ENCODE results near the gene FDX1. TPM values are rescaled to one million over a fixed set of nuclear protein-coding genes. Genes with fewer than 3 reads are reported as not detected.

Gene FDX1
- total RNA-seq, 1 experiment from 2014 or later = 13.6 TPM

GRCh38 chr11:110409174-110409573 is 20.6 kb upstream of the FDX1 start:
- ChIA-PET CTCF (no interaction called here), POLR2A (no interaction called here)
- in situ Hi-C loops (cut with HindIII; ENCODE audit: low pct_unique_long_range_greater_than_20kb, low sequenced_read_pairs) (no loop called here), intact Hi-C loops (cut with micrococcal nuclease; ENCODE audit: unreplicated experiment) (no loop called here)
- TF ChIP-seq, protein P1, sequence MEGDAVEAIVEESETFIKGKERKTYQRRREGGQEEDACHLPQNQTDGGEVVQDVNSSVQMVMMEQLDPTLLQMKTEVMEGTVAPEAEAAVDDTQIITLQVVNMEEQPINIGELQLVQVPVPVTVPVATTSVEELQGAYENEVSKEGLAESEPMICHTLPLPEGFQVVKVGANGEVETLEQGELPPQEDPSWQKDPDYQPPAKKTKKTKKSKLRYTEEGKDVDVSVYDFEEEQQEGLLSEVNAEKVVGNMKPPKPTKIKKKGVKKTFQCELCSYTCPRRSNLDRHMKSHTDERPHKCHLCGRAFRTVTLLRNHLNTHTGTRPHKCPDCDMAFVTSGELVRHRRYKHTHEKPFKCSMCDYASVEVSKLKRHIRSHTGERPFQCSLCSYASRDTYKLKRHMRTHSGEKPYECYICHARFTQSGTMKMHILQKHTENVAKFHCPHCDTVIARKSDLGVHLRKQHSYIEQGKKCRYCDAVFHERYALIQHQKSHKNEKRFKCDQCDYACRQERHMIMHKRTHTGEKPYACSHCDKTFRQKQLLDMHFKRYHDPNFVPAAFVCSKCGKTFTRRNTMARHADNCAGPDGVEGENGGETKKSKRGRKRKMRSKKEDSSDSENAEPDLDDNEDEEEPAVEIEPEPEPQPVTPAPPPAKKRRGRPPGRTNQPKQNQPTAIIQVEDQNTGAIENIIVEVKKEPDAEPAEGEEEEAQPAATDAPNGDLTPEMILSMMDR (IDR thresholded peaks at IDR 0.05) = no peak
- no peak for TF ChIP-seq TCF7L2 (IDR thresholded peaks at IDR 0.05; ENCODE audit: low read depth, low read length)
- no peak for TF ChIP-seq REST (IDR thresholded peaks at IDR 0.05; ENCODE audit: insufficient read depth in 1 of 2, low read depth in 2 of 2, low read length in 1 of 2)
- no peak for TF ChIP-seq SIN3A (IDR thresholded peaks at IDR 0.05; ENCODE audit: borderline replicate concordance, insufficient read depth, low read depth, low read length)
- no peak for TF ChIP-seq POLR2AphosphoS5 (IDR thresholded peaks at IDR 0.05; ENCODE audit: low read depth, low read length)
- ATAC-seq (no peak), DNase-seq (ENCODE audit: low read depth, low spot score) (no peak)
- Histone ChIP-seq H3K27ac (ENCODE audit: low read length) (no peak overlapping the region), H3K4me3 (ENCODE audit: low read depth in 2 of 2, low read length in 2 of 2) (no peak overlapping the region), H3K9me3 (ENCODE audit: control insufficient read depth, insufficient read depth, low read depth, low read length) (no peaks in the 10 kb centered on the region), H3K27me3 (ENCODE audit: control insufficient read depth, insufficient read depth, low read length) (peaks cover 3% of the 10 kb centered on the region; the same call in 1 of the 2 replicates), H3K36me3 (ENCODE audit: control insufficient read depth, insufficient read depth, low read length) (no peaks in the 10 kb centered on the region), H3K4me1 (ENCODE audit: control insufficient read depth, insufficient read depth, low read length) (no peaks in the 10 kb centered on the region)
- no TSS peak for BruUV-seq (replicated peaks)

- TF ChIP-seq POLR2AphosphoS5 (IDR thresholded peaks at IDR 0.05; ENCODE audit: low read depth, low read length) = no peak
- TF ChIP-seq REST (IDR thresholded peaks at IDR 0.05; ENCODE audit: insufficient read depth in 1 of 2, low read depth in 2 of 2, low read length in 1 of 2) = no peak
- TF ChIP-seq TCF7L2 (IDR thresholded peaks at IDR 0.05; ENCODE audit: low read depth, low read length) = no peak
- TF ChIP-seq SIN3A (IDR thresholded peaks at IDR 0.05; ENCODE audit: borderline replicate concordance, insufficient read depth, low read depth, low read length) = no peak
- TF ChIP-seq, protein P1 (IDR thresholded peaks at IDR 0.05) = no peak
- Histone ChIP-seq H3K4me1 (ENCODE audit: control insufficient read depth, insufficient read depth, low read length) (no peaks in the 10 kb centered on the region), H3K27me3 (ENCODE audit: control insufficient read depth, insufficient read depth, low read length) (peaks cover 3% of the 10 kb centered on the region; the same call in 1 of the 2 replicates), H3K27ac (ENCODE audit: low read length) (no peak overlapping the region), H3K4me3 (ENCODE audit: low read depth in 2 of 2, low read length in 2 of 2) (no peak overlapping the region), H3K36me3 (ENCODE audit: control insufficient read depth, insufficient read depth, low read length) (no peaks in the 10 kb centered on the region), H3K9me3 (ENCODE audit: control insufficient read depth, insufficient read depth, low read depth, low read length) (no peaks in the 10 kb centered on the region)
- CTCF ChIA-PET = interaction anchor here (0.6 kb wide), 1 partner anchor 125 kb away, joined by 4 read pairs; no protein-coding TSS in a partner anchor
- in situ Hi-C loops (cut with HindIII; ENCODE audit: low pct_unique_long_range_greater_than_20kb, low sequenced_read_pairs) = no loop called here
- ATAC-seq (no peak), DNase-seq (ENCODE audit: low read depth, low spot score) (no peak)
- intact Hi-C loops (cut with micrococcal nuclease; ENCODE audit: unreplicated experiment) = no loop called here
- BruUV-seq (replicated peaks) = no TSS peak
- POLR2A ChIA-PET = no interaction called here
Measured at GRCh38 chr11:110410651-110411050, 19.1 kb upstream of the FDX1 start.

Data from Panc1 (cell line).